Measurements from ENCODE around the gene SLC34A1.
A peak's percentile ranks its signal among the peaks of the same experiment; 100 is the strongest.
"Not testable (repeated sequence)": the region's sequence is repeated elsewhere in the genome, so short reads cannot be mapped to it uniquely, and the experiment has no call there.

SLC34A1 gene, protein sequence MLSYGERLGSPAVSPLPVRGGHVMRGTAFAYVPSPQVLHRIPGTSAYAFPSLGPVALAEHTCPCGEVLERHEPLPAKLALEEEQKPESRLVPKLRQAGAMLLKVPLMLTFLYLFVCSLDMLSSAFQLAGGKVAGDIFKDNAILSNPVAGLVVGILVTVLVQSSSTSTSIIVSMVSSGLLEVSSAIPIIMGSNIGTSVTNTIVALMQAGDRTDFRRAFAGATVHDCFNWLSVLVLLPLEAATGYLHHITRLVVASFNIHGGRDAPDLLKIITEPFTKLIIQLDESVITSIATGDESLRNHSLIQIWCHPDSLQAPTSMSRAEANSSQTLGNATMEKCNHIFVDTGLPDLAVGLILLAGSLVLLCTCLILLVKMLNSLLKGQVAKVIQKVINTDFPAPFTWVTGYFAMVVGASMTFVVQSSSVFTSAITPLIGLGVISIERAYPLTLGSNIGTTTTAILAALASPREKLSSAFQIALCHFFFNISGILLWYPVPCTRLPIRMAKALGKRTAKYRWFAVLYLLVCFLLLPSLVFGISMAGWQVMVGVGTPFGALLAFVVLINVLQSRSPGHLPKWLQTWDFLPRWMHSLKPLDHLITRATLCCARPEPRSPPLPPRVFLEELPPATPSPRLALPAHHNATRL

DNA sequence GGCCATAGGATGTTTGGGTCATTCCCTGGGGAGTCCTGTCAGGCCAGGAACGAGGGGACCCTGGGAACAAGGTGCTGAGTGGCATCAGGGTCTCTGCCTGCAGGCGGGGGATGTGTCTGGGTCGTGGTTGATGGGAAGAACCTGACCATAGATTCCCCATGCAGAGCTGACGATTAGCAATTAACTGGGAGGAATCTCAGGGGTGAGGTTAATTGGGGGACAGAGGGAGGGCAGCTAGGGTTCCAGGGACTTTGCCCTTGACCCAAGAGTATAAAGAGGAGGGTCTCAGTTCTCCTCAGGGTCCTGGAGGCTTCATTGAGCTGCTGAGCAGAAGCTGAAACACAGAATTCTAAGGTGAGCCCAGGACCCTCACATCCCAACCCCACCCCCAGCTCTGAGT is at the start of gene SLC34A1:
Gene SLC34A1, plus strand, starts transcription at position 301 of the 400 bp plus-strand sequence. CDS start 1,308 bp downstream, outside the sequence.
- DNase-seq, result no peak

DNA sequence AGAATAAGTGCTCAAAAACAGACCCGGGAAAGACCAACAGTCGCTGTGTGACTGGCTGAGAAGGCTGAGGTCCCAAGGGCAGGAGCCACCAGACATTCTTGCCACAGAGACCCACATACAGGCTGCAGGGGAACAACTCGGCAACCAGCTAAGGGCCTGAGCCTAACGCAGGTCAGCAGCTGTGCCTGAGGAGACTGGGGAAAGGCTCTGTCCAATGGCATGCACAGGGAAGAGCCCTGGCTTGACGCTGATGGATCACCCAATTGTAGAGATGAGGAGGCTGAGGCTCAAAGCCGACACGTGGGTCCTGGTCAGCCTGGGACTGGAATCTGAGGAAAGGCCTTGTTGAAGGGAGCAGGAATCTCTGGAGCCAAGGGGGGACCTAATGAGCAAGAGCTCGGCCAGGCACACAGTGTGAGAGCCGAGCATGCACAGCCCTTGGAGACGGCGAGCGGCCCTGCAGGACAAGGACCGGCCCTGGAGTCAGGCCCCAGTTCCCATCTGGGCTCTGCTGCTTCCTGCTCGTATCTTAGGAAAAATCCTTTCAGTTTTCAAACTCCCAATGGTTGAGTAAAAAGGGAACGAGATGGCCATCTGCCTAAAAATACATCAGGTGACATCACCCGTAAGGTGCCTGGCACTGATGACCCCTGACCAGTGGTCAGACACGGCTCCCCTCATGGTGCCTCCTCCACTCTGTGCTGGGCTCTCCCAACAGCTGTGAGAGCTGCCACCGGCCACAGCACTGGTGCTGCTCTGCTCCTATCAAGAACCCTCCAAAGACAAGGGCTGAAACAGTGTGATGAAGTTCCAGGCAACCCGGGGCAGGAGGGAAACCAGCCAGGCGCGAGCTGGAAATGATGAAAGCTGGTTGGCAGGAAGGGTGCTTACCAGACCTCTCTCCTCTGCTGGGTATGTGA is 49.2 kb upstream of the SLC34A1 start:
- no peak for DNase-seq

DNA sequence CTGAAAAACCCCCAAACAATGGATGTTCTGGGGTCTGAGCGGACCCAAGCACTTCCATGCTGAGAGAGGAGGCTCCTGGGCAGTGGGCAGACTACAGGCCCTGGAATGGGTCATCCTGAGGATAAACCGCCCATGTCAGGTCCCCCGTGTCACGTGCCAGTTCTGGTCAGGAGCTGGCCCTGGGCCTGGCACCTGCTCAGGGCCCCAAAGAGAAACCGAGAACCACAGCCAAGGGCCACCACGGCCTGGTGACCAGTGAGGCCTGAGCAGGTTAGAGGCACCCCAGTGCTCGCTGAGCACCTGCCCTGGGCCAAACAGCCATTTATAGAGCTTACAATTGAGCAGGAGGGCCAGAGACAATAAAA is 48.6 kb upstream of the SLC34A1 start:
- DNase-seq, result no peak

DNA sequence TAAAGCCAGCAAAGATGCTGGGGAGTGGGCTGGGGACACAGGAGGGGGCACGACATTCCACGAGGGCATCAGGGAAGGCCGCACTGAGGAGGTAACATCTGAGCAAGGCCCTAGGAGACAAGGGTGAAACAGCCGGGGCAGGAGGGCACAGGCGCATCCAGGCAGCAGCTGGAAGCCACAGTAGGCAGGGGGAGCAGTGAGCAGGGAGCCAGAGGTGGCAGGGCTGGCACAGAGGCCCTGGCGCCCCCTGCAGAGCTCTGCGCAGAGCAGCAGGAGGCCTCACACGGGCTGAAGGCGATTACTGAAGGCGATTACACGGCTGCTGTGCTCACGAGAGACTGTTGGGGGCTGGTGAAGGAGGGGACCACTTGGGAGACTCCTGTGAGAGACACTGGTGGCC is 48.1 kb upstream of the SLC34A1 start:
- peak; percentile 63 to 66 for DNase-seq

- no peak for DNase-seq
Observed at GRCh38 chr5:177336603-177337494, 47.4 kb upstream of the SLC34A1 start.

DNA sequence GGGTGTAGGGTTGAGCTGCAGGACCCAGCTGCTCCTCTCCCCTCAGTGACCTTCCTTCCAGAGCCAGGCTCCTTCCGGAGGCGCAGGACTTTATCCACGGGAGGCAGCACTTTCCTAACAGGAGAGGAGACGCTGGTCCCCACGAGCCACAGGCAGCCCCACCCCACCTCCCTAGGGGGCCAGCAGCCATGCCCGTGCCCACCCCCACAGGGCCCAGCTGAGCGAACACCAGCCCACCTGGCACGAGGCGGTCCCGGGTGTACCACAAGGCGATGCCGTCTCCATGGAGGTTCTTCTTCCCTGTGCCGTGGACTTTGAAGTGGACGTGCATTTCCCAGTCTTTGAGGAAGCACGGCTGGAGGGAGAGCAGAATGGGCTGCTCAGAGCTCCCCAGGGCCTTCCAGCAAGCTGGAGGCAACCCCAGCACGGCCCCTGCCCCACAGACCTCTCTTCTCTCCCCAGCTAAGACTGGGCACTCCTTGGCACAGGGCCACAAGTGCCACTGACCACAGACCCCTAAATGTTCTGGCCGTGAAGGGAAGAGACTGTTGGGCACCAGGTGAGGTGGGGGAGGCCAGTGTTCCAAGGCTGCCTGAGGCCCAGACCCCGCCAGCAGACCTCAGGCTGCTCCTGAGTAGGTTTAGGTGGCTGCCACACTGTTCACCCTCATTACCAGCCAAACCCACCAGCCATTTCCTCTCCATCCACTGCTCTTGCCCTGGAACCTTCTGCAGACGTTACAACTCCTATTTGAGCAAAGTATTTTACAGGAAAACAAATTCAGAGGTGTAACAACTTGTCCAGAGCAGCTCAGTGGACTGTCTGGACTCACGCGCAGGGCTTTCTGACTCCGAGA is 45.8 kb upstream of the SLC34A1 start:
- no peak for DNase-seq

- no peak for DNase-seq
Observed at GRCh38 chr5:177339107-177339638, 45.1 kb upstream of the SLC34A1 start.

GRCh38 chr5:177343000-177343399 is 41.2 kb upstream of the SLC34A1 start:
- not testable (repeated sequence) for DNase-seq

DNA sequence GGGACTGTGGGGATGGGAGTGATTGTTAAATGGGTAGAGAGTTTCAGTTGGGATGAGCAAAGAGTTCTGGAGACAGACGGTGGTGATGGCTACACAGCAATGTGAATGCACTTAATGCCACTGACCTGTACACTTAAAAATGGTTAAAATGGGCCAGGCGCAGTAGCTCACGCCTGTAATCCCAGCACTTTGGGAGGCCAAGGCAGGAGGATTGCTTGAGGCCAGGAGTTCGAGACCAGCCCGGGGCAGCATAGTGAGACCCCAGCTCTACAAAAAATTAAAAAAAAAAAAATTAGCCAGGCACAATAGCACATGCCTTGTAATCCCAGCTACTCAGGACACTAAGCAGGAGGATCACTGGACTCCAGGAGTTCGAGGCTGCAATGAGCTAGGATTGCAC is 40.5 kb upstream of the SLC34A1 start:
- DNase-seq, result no peak

DNA sequence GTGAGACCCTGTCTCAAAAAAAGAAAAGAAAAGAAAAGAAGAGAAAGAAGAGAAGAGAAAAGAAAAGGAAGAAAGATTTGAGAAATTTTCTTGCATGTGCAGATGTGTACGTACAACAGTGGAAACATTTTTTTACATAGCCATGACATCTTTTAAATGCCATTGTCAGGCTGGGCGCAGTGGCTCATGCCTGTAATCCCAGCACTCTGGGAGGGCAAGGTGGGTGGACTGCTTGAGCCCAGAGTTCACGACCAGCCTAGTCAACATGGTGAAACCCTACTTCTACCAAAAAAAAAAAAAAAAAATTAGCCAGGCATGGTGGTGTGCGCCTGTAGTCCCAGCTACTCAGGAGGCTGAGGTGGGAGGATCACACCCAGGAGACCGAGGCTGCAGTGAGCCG is 39.3 kb upstream of the SLC34A1 start:
- DNase-seq, result no peak

DNA sequence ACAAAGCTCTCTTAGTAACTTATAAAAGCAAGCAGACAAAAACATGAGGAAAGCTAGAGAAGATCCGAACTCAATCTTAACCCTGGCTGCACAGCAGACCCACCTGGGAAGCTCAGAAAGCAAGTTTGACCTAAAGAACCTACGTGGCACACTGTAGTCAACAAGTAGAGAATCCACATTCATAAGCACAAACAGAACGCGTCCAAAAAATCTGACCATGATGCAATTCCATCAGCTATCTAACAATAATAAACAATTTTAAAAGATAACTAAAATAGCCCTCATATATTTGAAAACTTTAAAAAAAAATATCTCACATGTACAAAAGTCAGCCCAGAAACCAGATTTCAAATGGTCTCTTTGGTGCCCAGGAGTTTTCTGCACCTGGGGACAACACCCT is 37.4 kb upstream of the SLC34A1 start:
- no peak for DNase-seq

DNA sequence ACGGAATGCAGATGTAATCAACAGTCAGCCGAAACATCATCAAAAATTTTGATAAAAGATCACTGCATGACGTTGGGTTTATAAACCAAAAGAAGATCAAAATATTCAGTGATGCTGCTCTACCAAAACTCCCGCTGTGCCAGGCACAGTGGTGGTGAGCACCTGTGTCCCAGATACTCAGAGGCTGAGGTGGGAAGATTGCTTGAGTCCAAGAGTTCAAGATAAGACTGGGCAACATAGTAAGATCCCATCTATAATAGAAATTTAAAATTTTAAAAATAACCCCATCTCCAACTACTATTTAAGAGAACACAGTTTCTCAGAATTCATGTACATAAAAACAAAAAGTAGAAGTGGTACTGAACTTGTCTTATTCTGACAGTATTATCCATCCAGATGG is 36.5 kb upstream of the SLC34A1 start:
- no peak for DNase-seq

GRCh38 chr5:177349362-177349647 is 34.9 kb upstream of the SLC34A1 start:
- no peak for DNase-seq

- no peak for DNase-seq
Observed at GRCh38 chr5:177349762-177350161, 34.5 kb upstream of the SLC34A1 start.

DNA sequence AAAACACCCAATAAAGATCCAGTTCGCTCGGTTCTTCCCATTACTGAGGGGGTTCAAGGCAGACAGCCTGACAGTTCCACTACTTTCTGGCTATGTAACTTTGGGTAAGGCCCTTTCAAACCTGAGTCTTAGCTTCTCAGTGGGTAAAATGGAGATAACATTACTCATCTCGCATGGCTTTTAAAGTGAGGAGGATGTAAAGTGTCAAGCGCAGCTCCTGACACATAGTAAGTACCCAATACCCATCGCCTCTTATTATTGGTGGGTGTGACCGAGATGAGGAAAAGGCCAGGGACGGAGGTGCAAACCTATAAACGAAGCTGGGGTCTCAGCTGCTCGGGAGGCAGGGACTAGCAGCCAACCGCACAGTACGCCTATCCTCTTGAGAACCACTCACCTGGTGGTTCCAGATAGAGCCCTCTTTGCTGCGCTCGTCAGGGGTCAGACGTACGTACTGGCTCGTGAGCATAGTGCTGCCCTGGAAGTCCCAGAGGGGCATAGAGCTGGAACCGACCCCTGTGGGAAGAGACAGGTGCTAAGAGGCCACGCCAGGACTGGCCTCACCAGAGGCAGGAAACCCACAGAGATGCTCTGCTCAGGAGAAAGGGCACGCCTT is 33.4 kb upstream of the SLC34A1 start:
- no peak for DNase-seq

GRCh38 chr5:177351392-177352329 is 32.6 kb upstream of the SLC34A1 start, which contains the start of gene LMAN2:
TSS of gene LMAN2 (minus strand) at chr5:177351668. CDS start at chr5:177351647, 21 bp downstream.
- DNase-seq, result peak; percentile 96 to 97

- peak; percentile 5 to 11 for DNase-seq
Observed at GRCh38 chr5:177353093-177353492, 31.1 kb upstream of the SLC34A1 start.

- no peak for DNase-seq
Observed at GRCh38 chr5:177354256-177354655, 30.0 kb upstream of the SLC34A1 start.

DNA sequence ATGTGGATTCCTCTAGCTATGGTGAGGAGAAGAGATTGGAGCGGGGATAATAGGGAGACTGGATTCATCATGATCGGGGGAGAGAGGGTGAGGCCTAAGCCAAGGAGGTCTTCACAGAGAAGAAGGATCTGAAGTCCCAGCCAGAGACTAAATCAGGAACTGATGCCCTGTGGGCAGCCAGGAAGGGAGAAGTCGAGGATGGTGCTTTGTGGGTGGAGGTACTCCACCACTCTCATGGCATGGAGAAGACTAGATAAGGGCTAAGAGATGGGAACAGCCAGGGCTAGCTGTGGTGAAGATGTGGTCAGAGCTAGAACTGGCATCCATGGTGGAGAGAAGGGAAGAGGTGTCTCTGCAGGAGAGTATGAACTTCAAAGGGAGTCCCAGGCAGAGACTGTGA is 29.5 kb upstream of the SLC34A1 start:
- DNase-seq, result no peak

All from AML-193 (cell line).